HepG2 (cell line): Measurements from ENCODE around the gene EVI5. TPM values are rescaled to one million over a fixed set of nuclear protein-coding genes. Genes with fewer than 3 reads are reported as not detected.

ENCODE experiments used
- AGO2 ChIP-seq: fragments of 200-400 bp; formaldehyde crosslinking; optimal IDR thresholded peaks from 2 replicates; pipeline ENCODE3; 2017; ENCODE audit warnings: mild to moderate bottlenecking, low read depth, low read length, moderate library complexity
- ERF ChIP-seq: IDR thresholded peaks from 2 replicates; pipeline ENCODE4 v1.6.1; 2018; ENCODE audit warnings: missing biosample characterization, missing genetic modification reagents
- FOXC1 ChIP-seq: sonication (generic); formaldehyde crosslinking; IDR thresholded peaks from 2 replicates; pipeline ENCODE4 v1.8.0; 2022; ENCODE audit warnings: mild to moderate bottlenecking, missing genetic modification reagents, borderline replicate concordance
- LCORL ChIP-seq, 2 experiments: fragments of 450-650 bp in 1 of 2; sonication (generic) in 1 of 2; formaldehyde crosslinking in 1 of 2; IDR thresholded peaks; 2 replicates each; pipeline versions ENCODE4 v1.5.0 to v1.6.1; 2017 to 2020; ENCODE audit warnings: antibody characterized with exemption in 1 of 2, missing genetic modification reagents in 1 of 2
- MAF1 ChIP-seq: sonication (generic); formaldehyde crosslinking; IDR thresholded peaks from 2 replicates; pipeline ENCODE4 v1.5.0; 2020; ENCODE audit warnings: missing genetic modification reagents, borderline replicate concordance
- SMYD3 ChIP-seq: sonication (generic); formaldehyde crosslinking; IDR thresholded peaks from 2 replicates; pipeline ENCODE4 v1.8.1; 2023; ENCODE audit warnings: mild to moderate bottlenecking, missing genetic modification reagents
- ZNF788 ChIP-seq: sonication (generic); formaldehyde crosslinking; IDR thresholded peaks from 2 replicates; pipeline ENCODE4 v1.5.0; 2020; ENCODE audit warnings: mild to moderate bottlenecking, missing genetic modification reagents, borderline replicate concordance
- ZNF891 ChIP-seq: sonication (generic); formaldehyde crosslinking; IDR thresholded peaks from 2 replicates; pipeline ENCODE4 v1.5.0; 2020; ENCODE audit warnings: mild to moderate bottlenecking, missing genetic modification reagents
- polyA plus RNA-seq, 8 experiments: library from polyadenylated mRNA; depleted of rRNA in 3 of 8; stranded (reverse) in 7 of 8; unstranded in 1 of 8; fragments of >200 nt; fragmentation: Illumina TruSeq in 4 of 8; extraction: Trizol in 4 of 8; gene quantifications; 2 replicates each; pipeline versions ENCODE4 v1.2.1 to v1.2.3, GENCODE V29; 2011 to 2016; ENCODE audit warnings: low read depth in 4 of 8, missing spikeins in 1 of 8, mixed read lengths in 1 of 8; ENCODE audit not compliant: insufficient read depth in 1 of 8
- total RNA-seq, 5 experiments: library from RNA; depleted of rRNA; stranded (reverse); fragments of >200 nt; fragmentation: Illumina TruSeq; extraction: Trizol; gene quantifications; 2 replicates each; pipeline ENCODE4 v1.2.3, GENCODE V29; 2016; ENCODE audit warnings: low read depth in 1 of 5
- TF ChIP-seq, protein P1 (sequence below), 2 experiments: fragments of 450-650 bp in 1 of 2; sonication (generic) in 1 of 2; formaldehyde crosslinking in 1 of 2; IDR thresholded peaks; 2 replicates each; pipeline versions ENCODE4 v1.6.1 to v1.8.0; 2016 to 2022; ENCODE audit warnings: antibody characterized with exemption in 1 of 2, mild to moderate bottlenecking in 1 of 2, missing genetic modification reagents in 1 of 2
- TF ChIP-seq, protein P2 (sequence below): sonication (generic); formaldehyde crosslinking; IDR thresholded peaks from 2 replicates; pipeline ENCODE4 v1.8.0; 2022; ENCODE audit warnings: missing genetic modification reagents, mild to moderate bottlenecking, moderate library complexity, borderline replicate concordance
- TF ChIP-seq, protein P3 (sequence below): sonication (generic); formaldehyde crosslinking; IDR thresholded peaks from 2 replicates; pipeline ENCODE4 v1.8.0; 2023; ENCODE audit warnings: mild to moderate bottlenecking, missing genetic modification reagents
- TF ChIP-seq, protein P4 (sequence below): IDR thresholded peaks from 2 replicates; pipeline ENCODE4 v1.6.1; 2018; ENCODE audit warnings: missing genetic modification reagents, mild to moderate bottlenecking, missing compliant biosample characterization

EVI5 gene
- total and polyA plus RNA-seq, 2 of the 13 experiments (the other 11 are each of a cell fraction or from before 2014, with no cell fraction given), result 4.0 to 12.6 TPM

DNA sequence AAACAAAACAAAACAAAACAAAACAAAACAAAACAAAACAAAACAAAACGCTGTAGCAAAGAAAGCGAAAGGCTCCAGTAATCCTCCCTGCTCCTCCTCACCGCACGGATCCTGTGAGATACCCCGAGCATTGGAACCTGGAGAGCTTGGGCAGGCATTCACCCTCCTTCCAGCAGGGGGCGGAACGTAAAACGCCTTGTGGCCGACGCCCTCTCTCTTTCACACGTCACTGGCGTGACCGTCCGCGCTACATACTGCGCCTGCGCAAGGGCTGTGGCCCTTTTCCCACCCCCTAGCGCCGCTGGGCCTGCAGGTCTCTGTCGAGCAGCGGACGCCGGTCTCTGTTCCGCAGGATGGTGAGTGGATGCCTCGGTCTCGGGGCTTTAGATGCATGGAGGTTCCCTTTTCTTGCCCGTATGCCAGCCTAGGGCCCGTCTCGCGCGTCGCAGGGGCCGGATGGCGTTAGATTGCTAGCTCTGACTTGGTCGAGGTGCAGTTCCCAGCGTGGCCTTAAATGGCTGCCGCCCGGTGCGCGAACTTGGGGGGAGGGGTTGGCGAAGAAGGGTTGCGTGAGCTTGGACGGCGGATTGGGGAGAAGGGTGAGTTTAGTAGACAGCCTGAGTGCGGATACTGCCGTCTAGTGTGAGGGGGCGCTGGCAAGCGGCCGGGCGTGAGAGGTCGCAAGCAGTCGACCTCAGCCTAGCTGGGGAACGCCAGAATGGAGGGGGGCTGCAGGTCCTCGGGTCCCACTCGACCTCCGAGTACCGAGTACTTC is 47.0 kb upstream of the EVI5 start, which contains the start of gene RPL5 (continued):
- TF ChIP-seq, protein P1, sequence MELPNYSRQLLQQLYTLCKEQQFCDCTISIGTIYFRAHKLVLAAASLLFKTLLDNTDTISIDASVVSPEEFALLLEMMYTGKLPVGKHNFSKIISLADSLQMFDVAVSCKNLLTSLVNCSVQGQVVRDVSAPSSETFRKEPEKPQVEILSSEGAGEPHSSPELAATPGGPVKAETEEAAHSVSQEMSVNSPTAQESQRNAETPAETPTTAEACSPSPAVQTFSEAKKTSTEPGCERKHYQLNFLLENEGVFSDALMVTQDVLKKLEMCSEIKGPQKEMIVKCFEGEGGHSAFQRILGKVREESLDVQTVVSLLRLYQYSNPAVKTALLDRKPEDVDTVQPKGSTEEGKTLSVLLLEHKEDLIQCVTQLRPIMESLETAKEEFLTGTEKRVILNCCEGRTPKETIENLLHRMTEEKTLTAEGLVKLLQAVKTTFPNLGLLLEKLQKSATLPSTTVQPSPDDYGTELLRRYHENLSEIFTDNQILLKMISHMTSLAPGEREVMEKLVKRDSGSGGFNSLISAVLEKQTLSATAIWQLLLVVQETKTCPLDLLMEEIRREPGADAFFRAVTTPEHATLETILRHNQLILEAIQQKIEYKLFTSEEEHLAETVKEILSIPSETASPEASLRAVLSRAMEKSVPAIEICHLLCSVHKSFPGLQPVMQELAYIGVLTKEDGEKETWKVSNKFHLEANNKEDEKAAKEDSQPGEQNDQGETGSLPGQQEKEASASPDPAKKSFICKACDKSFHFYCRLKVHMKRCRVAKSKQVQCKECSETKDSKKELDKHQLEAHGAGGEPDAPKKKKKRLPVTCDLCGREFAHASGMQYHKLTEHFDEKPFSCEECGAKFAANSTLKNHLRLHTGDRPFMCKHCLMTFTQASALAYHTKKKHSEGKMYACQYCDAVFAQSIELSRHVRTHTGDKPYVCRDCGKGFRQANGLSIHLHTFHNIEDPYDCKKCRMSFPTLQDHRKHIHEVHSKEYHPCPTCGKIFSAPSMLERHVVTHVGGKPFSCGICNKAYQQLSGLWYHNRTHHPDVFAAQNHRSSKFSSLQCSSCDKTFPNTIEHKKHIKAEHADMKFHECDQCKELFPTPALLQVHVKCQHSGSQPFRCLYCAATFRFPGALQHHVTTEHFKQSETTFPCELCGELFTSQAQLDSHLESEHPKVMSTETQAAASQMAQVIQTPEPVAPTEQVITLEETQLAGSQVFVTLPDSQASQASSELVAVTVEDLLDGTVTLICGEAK (IDR thresholded peaks at IDR 0.05), result no peak
- TF ChIP-seq, protein P1 (CRISPR knock-in tag; IDR thresholded peaks at IDR 0.05), result peak; percentile 90
- TF ChIP-seq ZNF891 (CRISPR knock-in tag) (peak; percentile 98), AGO2 (peak; percentile 98), SMYD3 (0 out of 2 replicates have a peak, but pooled peaks have one; percentile 37), ERF (CRISPR knock-in tag) (peak; percentile 89), LCORL (IDR thresholded peaks at IDR 0.05) (no peak), LCORL (CRISPR knock-in tag; IDR thresholded peaks at IDR 0.05) (no peak; the same call in none of the 2 replicates), FOXC1 (CRISPR knock-in tag) (peak; percentile 84; the same call in 1 of the 2 replicates), ZNF788 (peak; percentile 94; the same call in 1 of the 2 replicates), MAF1 (CRISPR knock-in tag) (peak; percentile 92)
- TF ChIP-seq, protein P2, sequence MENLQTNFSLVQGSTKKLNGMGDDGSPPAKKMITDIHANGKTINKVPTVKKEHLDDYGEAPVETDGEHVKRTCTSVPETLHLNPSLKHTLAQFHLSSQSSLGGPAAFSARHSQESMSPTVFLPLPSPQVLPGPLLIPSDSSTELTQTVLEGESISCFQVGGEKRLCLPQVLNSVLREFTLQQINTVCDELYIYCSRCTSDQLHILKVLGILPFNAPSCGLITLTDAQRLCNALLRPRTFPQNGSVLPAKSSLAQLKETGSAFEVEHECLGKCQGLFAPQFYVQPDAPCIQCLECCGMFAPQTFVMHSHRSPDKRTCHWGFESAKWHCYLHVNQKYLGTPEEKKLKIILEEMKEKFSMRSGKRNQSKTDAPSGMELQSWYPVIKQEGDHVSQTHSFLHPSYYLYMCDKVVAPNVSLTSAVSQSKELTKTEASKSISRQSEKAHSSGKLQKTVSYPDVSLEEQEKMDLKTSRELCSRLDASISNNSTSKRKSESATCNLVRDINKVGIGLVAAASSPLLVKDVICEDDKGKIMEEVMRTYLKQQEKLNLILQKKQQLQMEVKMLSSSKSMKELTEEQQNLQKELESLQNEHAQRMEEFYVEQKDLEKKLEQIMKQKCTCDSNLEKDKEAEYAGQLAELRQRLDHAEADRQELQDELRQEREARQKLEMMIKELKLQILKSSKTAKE (CRISPR knock-in tag), result no peak
- TF ChIP-seq, protein P3, sequence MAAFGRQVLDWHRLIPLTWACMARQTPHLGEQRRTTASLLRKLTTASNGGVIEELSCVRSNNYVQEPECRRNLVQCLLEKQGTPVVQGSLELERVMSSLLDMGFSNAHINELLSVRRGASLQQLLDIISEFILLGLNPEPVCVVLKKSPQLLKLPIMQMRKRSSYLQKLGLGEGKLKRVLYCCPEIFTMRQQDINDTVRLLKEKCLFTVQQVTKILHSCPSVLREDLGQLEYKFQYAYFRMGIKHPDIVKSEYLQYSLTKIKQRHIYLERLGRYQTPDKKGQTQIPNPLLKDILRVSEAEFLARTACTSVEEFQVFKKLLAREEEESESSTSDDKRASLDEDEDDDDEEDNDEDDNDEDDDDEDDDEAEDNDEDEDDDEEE (CRISPR knock-in tag), result peak; percentile 90
- TF ChIP-seq, protein P4, sequence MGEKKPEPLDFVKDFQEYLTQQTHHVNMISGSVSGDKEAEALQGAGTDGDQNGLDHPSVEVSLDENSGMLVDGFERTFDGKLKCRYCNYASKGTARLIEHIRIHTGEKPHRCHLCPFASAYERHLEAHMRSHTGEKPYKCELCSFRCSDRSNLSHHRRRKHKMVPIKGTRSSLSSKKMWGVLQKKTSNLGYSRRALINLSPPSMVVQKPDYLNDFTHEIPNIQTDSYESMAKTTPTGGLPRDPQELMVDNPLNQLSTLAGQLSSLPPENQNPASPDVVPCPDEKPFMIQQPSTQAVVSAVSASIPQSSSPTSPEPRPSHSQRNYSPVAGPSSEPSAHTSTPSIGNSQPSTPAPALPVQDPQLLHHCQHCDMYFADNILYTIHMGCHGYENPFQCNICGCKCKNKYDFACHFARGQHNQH (CRISPR knock-in tag), result peak; percentile 95
